Measurements from ENCODE around the gene MLX.

Gene MLX

GRCh38 chr17:42521036-42521435 lies 45.9 kb upstream of the MLX start:
- H3K27ac ChIP-seq = no peak overlapping the region
- TF ChIP-seq, protein P1, sequence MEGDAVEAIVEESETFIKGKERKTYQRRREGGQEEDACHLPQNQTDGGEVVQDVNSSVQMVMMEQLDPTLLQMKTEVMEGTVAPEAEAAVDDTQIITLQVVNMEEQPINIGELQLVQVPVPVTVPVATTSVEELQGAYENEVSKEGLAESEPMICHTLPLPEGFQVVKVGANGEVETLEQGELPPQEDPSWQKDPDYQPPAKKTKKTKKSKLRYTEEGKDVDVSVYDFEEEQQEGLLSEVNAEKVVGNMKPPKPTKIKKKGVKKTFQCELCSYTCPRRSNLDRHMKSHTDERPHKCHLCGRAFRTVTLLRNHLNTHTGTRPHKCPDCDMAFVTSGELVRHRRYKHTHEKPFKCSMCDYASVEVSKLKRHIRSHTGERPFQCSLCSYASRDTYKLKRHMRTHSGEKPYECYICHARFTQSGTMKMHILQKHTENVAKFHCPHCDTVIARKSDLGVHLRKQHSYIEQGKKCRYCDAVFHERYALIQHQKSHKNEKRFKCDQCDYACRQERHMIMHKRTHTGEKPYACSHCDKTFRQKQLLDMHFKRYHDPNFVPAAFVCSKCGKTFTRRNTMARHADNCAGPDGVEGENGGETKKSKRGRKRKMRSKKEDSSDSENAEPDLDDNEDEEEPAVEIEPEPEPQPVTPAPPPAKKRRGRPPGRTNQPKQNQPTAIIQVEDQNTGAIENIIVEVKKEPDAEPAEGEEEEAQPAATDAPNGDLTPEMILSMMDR (conservative IDR thresholded peaks at IDR 0.05) = no peak

DNA sequence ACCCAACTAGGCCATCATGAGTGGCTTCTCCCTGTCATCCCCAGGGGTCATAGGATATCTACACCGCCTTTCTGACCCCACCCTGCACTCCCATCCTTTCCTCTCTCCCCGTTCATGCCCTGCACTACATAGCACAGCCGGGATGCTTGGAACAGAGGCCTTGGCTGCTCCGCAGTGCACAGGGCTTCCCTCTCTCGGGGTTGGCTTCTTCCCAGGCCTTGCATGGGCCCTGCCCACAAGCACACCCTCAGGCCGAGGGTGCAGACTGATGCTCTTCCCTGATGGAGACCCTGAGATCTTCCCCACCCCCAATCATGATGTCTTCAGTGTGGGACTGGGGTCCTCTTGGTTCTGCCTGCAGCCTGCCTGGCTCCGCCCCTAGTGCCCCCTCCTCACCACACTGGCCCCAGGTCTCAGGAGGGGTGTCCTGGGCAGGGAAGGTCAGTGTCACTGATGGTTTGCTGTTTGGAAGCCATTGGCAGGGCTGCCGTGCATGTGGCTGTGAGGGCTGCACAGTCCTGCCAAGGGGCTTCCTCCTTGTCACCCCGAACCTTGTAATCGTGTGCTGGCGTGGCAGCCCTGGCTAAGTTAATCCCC lies 45.1 kb upstream of the MLX start:
- TF ChIP-seq, protein P1 (conservative IDR thresholded peaks at IDR 0.05) = no peak
- no peak overlapping the region for H3K27ac ChIP-seq

- H3K27ac ChIP-seq = no peak overlapping the region
Measured at GRCh38 chr17:42522263-42522790, 44.6 kb upstream of the MLX start.

GRCh38 chr17:42522798-42523278 lies 44.1 kb upstream of the MLX start:
- H3K27ac ChIP-seq = no peak overlapping the region
- TF ChIP-seq, protein P1 (conservative IDR thresholded peaks at IDR 0.05) = no peak

More at GRCh38 chr17:42522263-42522790, 44.6 kb upstream of the MLX start:
- TF ChIP-seq, protein P1 (conservative IDR thresholded peaks at IDR 0.05) = no peak

- no peak overlapping the region for H3K27ac ChIP-seq
- TF ChIP-seq, protein P1 (conservative IDR thresholded peaks at IDR 0.05) = no peak
Measured at GRCh38 chr17:42525221-42525620, 41.7 kb upstream of the MLX start.

DNA sequence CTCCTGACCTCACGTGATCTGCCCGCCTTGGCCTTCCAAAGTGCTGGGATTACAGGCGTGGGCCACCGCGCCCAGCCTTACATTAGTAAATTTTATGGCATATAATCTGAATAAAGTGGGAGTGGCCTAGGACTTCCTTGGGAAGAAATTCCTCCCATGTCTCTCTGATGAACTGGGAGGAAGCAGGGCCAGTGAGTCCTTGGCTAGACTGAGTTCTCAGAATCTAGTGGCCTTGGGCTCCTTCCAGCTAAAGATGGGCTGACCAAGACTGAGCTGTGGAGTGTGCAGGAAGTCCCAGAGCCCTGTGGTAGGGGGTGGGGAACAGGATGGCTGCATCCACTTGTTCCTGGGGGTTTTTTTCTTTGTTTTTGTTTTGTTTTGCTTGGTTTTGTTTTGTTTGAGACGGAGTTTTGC lies 40.9 kb upstream of the MLX start:
- H3K27ac ChIP-seq = no peak overlapping the region
- TF ChIP-seq, protein P1 (conservative IDR thresholded peaks at IDR 0.05) = no peak

GRCh38 chr17:42527932-42528331 lies 39.0 kb upstream of the MLX start:
- no peak overlapping the region for H3K27ac ChIP-seq
- TF ChIP-seq, protein P1 (conservative IDR thresholded peaks at IDR 0.05) = no peak
